Fibroblast of villous mesenchyme (primary cell): ENCODE data around the gene USP20. TPM values are rescaled to one million over a fixed set of nuclear protein-coding genes. Genes with fewer than 3 reads are reported as not detected.

Experiments used
- DNase-seq: peaks from one replicate; pipeline ENCODE4 v3.0.0-alpha.2; 2010; ENCODE audit warnings: low read depth
- H3K4me3 ChIP-seq: 2 replicates; pipeline ENCODE4 v1.5.1; 2011; ENCODE audit warnings: low read depth, mild to moderate bottlenecking, low read length
- CTCF ChIP-seq: IDR thresholded peaks from 2 replicates; pipeline ENCODE4 v1.5.1; 2012; ENCODE audit warnings: low read depth, mild to moderate bottlenecking, low read length; ENCODE audit not compliant: insufficient read depth
- small RNA-seq: library from RNA; depleted of rRNA; stranded (forward); fragments of <200 nt; gene quantifications from one replicate; pipeline ENCODE3, GENCODE V24; 2012
- total RNA-seq: library from RNA; depleted of rRNA; stranded (reverse); fragments of >200 nt; gene quantifications from 2 replicates; pipeline ENCODE4 v1.2.3, GENCODE V29; 2012

The USP20 gene
- total RNA-seq, 1 donor = 10.4 TPM

GRCh38 chr9:129929496-129930125, 94.4 kb downstream of the USP20 start:
- DNase-seq = peak; percentile 57
- TF ChIP-seq CTCF = no peak
- H3K4me3 ChIP-seq = no peak overlapping the region

GRCh38 chr9:129930743-129931142, 95.5 kb downstream of the USP20 start:
- DNase-seq = no peak
- TF ChIP-seq CTCF = no peak
- H3K4me3 ChIP-seq = no peak overlapping the region

Small RNA genes lying within 50 kb of the gene (small RNA-seq; reads per million reads assigned to genes)
- gene MIR6855 = not detected

Other genes starting within 250 kb of the USP20 start
- gene C9orf50, start 214.4 kb upstream of the USP20 start, total RNA-seq = 0.32 TPM in 1 of 2 replicates, not detected in the other
- gene NTMT1, start 209.3 kb upstream of the USP20 start, total RNA-seq = 34.8 and 36.3 TPM in 2 replicates
- 16.8 and 20.3 TPM in 2 replicates for gene ASB6, start 193.3 kb upstream of the USP20 start, total RNA-seq
- under 0.01 and 1.6 TPM in 2 replicates for gene PRRX2, start 169.8 kb upstream of the USP20 start, total RNA-seq
- gene PTGES, start 82.4 kb upstream of the USP20 start, total RNA-seq = 8.7 and 16.0 TPM in 2 replicates
- gene TOR1B, start 32.3 kb upstream of the USP20 start, total RNA-seq = 27.4 and 33.2 TPM in 2 replicates
- 43.8 and 51.4 TPM in 2 replicates for gene TOR1A, start 11.3 kb upstream of the USP20 start, total RNA-seq
- 19.3 and 32.4 TPM in 2 replicates for gene C9orf78, start 183 bp upstream of the USP20 start, total RNA-seq
- gene FNBP1, start 207.7 kb downstream of the USP20 start, total RNA-seq = 41.9 and 45.1 TPM in 2 replicates
- 27.4 and 38.0 TPM in 2 replicates for gene GPR107, start 218.4 kb downstream of the USP20 start, total RNA-seq